GM18520 (cell line): ENCODE data around the gene HTD2.
"Not testable (repeated sequence)": the region's sequence is repeated elsewhere in the genome, so short reads cannot be mapped to it uniquely, and the experiment has no call there.

ENCODE experiments used
- ATAC-seq: cut with Tn5 transposase; IDR thresholded peaks from one replicate; pipeline ENCODE4 v1.9.1; 2021; ENCODE audit not compliant: unreplicated experiment

HTD2 gene

GRCh38 chr3:58331593-58332152, 25.4 kb downstream of the HTD2 start:
- no peak for ATAC-seq

GRCh38 chr3:58332575-58333188, 26.4 kb downstream of the HTD2 start, which contains the start of gene PXK:
PXK (plus strand) TSS chr3:58332892; CDS start chr3:58332989, 97 bp downstream.
- ATAC-seq, result peak; percentile 82

DNA sequence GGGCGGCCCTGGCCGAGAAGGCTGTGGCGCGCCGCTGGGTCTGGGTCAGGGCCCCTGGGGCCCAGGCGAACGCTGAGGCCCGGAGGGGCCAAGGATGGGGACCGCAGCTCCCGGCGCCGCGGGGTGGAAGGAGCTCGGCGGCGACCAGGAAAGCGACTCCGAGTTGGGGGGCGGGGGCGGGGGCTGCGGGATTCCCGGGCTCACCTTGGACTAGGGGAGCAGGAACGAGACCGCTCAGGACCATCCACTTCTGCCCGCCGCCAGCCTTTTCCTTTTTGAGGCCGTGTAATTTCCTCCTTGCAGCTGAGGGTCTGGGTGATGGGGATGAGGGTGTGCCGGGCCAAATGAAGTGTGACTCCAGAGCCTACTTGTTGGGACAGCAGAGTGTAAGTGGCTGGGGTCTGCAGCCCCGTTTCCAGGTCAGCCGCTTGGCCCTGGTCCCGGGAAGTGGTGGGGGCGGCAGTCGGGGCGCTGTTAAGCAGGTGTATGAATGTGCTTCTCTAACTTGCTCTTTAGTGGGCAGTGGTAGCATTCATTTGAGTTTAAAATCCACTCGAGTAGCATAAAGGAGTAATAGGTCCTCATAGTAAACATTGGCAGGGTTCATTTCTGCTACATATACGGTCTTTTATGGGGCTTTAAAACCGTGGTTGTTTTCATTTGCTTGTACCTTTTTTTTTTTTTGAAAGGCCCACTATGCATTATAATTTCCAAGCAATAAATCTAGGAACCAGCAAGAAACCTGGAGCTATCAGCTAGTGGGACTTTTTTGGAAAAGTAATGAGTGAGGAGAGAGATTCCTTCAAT, 27.1 kb downstream of the HTD2 start:
- no peak for ATAC-seq

DNA sequence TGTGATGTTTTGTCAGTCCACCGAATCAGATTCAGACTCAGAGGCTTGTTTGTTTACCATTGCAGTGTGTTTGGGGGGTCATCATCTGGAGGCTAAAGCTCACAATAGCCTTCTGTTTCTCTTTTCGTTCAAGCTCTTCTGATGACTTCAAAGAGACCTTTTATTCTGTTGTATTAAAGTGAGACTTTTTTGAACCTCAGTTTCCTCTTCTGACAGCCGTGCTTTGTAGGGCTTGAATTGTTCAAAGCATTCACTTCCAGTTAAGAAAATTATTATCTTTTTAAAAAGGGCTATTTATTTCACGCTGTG, 27.6 kb downstream of the HTD2 start:
- no peak for ATAC-seq

DNA sequence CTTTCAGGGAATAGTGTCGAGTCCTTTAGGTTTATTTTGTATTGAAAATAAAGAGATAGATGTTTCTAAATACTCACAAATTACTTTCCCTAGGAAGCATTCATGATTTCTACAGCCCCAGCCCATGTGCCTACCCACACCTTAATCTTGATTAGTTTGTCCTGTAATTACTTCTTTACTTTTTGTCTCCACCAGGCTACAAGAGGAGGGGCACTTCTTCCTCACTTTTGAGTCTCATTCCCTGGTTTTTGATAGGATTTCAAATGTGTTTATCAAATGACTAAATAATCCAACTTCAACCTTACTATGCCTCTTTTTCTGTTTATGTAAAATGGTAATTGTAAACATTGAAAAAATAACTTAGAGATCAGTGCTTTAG, 28.2 kb downstream of the HTD2 start:
- no peak for ATAC-seq

- no peak for ATAC-seq
Observed at GRCh38 chr3:58335652-58335947, 29.3 kb downstream of the HTD2 start.

GRCh38 chr3:58336135-58336882, 30.0 kb downstream of the HTD2 start:
- ATAC-seq, result no peak

DNA sequence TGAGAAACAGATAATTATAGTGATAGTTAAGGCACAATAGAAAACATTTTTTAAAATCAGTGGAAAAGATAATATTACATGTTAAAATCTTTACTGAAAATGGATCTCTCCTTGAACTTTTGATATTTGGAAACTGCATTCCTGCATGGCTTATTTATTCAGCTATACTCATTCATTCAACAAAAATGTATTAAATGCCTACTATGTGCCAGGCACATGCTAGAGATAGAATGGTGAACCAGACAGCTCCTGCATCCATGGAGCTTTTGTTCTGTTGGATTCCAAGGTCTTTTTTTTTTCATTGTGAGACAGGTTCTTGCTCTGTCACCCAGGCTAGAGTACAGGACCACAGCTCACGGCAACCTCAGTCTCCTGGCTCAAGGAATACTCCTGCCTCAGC, 30.9 kb downstream of the HTD2 start:
- ATAC-seq, result no peak

- not testable (repeated sequence) for ATAC-seq
Observed at GRCh38 chr3:58339146-58339545, 32.8 kb downstream of the HTD2 start.

GRCh38 chr3:58340594-58341244, 34.4 kb downstream of the HTD2 start:
- ATAC-seq, result no peak

DNA sequence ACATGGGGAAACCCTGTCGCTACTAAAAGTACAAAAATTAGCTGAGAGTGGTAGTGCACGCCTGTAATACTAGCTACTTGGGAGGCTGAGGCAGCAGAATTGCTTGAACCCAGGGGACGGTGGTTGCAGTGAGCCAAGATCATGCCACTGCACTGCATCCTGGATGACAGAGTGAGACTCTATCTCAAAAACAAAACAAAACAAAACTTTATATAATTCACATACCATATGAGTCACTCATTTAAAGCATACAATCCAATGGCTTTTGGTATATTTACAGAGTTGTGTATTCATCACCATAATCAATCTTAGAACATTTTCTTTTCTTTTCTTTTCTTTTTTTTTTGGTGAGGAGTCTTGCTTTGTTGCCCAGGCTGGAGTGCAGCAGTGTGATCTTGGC, 35.1 kb downstream of the HTD2 start:
- ATAC-seq, result no peak

DNA sequence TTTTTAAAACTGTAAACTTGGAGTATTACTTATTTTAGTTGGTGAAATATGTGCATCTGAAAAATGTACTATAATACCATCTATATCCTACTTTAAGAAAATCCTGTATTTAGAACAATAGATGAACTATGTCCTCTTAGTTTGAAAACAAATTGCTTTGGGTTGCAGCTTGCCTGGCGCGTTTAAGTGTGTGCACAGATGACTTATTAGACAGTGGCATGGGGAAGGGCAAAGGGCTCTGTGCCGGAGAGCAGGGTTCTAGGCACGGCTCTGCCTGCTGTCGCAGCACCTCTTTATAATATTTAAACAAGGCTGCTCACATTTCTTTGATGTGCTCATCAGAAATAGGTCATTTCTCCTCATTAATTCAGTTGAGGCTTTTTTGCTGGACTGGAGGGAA, 36.4 kb downstream of the HTD2 start:
- no peak for ATAC-seq

DNA sequence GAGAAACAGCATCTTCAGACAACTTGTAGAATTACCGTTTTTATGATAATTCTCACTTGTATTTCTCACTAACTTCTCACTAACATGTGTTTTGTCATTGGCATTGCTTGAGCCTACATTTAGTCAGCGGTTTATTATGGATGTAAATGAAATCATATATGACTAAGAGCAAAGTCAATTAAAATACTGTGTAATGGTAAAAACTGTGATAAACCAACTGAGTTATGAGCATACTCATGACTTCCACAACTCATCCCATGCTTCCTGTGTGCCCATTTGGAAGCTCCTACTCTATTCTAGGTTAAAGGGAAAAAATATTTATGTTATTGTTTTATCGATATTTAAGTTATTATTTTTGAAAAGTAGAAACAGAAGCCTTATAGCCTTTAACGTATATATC, 39.1 kb downstream of the HTD2 start:
- ATAC-seq, result no peak

- ATAC-seq, result no peak
Observed at GRCh38 chr3:58346368-58346767, 40.0 kb downstream of the HTD2 start.

GRCh38 chr3:58347984-58348383, 41.7 kb downstream of the HTD2 start:
- no peak for ATAC-seq

GRCh38 chr3:58349792-58350626, 43.7 kb downstream of the HTD2 start:
- ATAC-seq, result peak; percentile 71

DNA sequence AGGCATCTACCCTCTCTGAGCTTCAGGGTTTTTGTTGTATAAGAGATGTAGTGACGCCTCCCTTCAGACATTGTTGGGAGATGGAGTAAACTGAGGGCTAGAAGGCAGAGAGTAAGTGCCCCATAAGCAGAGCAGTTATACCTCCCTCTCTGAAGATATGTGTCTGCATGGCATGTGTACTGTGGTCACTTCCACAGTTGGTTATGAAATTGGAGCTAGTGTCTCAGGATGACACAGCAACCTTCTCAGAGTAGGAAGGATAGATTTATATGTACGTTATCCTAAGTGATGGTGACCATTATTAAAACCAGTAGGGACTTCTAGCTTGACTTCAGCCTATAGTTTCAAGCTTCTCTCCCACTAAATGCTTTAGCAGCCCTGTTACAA, 44.3 kb downstream of the HTD2 start:
- ATAC-seq, result peak; percentile 1

- ATAC-seq, result no peak
Observed at GRCh38 chr3:58351920-58352319, 45.6 kb downstream of the HTD2 start.

- ATAC-seq, result no peak
Observed at GRCh38 chr3:58352626-58353025, 46.3 kb downstream of the HTD2 start.

- ATAC-seq, result no peak
Observed at GRCh38 chr3:58353722-58354553, 47.6 kb downstream of the HTD2 start.
